Measurements from ENCODE around the gene SPG21.
A peak's percentile ranks its signal among the peaks of the same experiment; 100 is the strongest.

The SPG21 gene

DNA sequence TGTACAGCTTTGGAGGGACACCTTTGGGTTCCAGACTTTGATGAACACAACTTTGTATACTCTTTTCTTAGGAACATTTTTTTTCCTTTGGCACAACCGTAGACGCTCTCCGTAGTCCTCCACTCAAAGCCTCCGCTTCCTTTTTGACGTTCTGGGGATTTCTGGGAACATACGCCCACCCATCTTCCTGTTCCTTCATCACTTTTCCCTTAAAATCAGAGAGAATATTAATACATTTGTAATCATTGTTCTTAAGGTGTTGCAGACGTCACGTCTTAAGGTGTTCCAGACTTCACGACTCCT is 405 bp upstream of the SPG21 start:
- Histone ChIP-seq H3K4me3 (ENCODE audit: low read length) (peak overlapping the region; percentile 84), H3K23ac (ENCODE audit: low read length) (no peak overlapping the region), H3K27me3 (ENCODE audit: insufficient read depth, low read length, poor library complexity) (no peaks in the 10 kb centered on the region), H3K4me2 (ENCODE audit: low read length) (peak overlapping the region; percentile 93), H4K5ac (ENCODE audit: low read length) (peak overlapping the region; percentile 64), H2BK5ac (ENCODE audit: low read length) (no peak overlapping the region), H2BK15ac (replicated peaks; ENCODE audit: low read depth) (no peak overlapping the region), H2BK120ac (ENCODE audit: low read depth, low read length) (no peak overlapping the region), H3K4ac (ENCODE audit: low read depth, low read length) (no peak overlapping the region), H3K56ac (ENCODE audit: low read length) (peak overlapping the region; percentile 87), H4K8ac (ENCODE audit: low read depth, low read length) (no peak overlapping the region), H3K79me1 (ENCODE audit: low read length) (peaks cover 3% of the 10 kb centered on the region), H3K27ac (ENCODE audit: low read depth, low read length) (peak overlapping the region; percentile 23), H3K79me2 (ENCODE audit: control insufficient read depth, insufficient read depth, low read length) (peaks cover 2% of the 10 kb centered on the region), H3K9ac (ENCODE audit: low read length) (peak overlapping the region; percentile 76), H2AK5ac (ENCODE audit: low read length) (no peak overlapping the region), H3K36me3 (ENCODE audit: control insufficient read depth, insufficient read depth, low read length) (no peaks in the 10 kb centered on the region), H3K18ac (ENCODE audit: low read length) (no peak overlapping the region), H3K4me1 (ENCODE audit: control insufficient read depth, low read depth, low read length) (no peaks in the 10 kb centered on the region)
- no peak for DNase-seq
- WGBS (ENCODE audit: extremely low coverage, insufficient coverage, low lambda C conversion rate), result no CpG with 5 or more reads among the region's 9 CpGs

DNA sequence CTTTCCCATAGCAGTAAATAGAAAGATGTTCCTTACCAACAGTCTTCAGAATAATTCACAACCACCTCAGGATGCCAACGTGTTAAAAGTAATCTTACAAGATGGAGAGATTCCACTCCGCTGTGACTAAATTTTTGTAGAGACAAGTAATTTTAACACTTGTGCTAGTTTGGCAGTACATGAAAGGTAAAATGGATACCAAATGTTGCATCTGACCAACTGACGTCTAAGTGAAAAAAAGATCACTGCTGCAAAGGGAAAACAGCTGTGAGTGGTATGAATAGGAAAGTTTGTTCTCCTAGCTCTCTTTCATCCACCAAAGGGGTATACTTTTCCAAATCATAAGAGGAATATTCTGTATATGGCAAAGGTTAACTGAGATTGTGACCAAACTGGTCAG is 2.6 kb downstream of the SPG21 start:
- no peak for DNase-seq
- H3K9ac ChIP-seq (ENCODE audit: low read length), result no peak overlapping the region
- peaks cover 7% of the 10 kb centered on the region for H3K79me1 ChIP-seq (ENCODE audit: low read length)
- no peak overlapping the region for H3K4me2 ChIP-seq (ENCODE audit: low read length)
- no peak overlapping the region for H3K4ac ChIP-seq (ENCODE audit: low read depth, low read length)
- no peak overlapping the region for H3K4me3 ChIP-seq (ENCODE audit: low read length)
- H3K36me3 ChIP-seq (ENCODE audit: control insufficient read depth, insufficient read depth, low read length), result no peaks in the 10 kb centered on the region
- H3K4me1 ChIP-seq (ENCODE audit: control insufficient read depth, low read depth, low read length), result no peaks in the 10 kb centered on the region
- H3K27ac ChIP-seq (ENCODE audit: low read depth, low read length), result no peak overlapping the region
- H4K5ac ChIP-seq (ENCODE audit: low read length), result no peak overlapping the region
- H2BK120ac ChIP-seq (ENCODE audit: low read depth, low read length), result no peak overlapping the region
- H3K79me2 ChIP-seq (ENCODE audit: control insufficient read depth, insufficient read depth, low read length), result peaks cover 2% of the 10 kb centered on the region
- no CpG with 5 or more reads among the region's 3 CpGs for WGBS (ENCODE audit: extremely low coverage, insufficient coverage, low lambda C conversion rate)
- H3K27me3 ChIP-seq (ENCODE audit: insufficient read depth, low read length, poor library complexity), result no peaks in the 10 kb centered on the region
- no peak overlapping the region for H3K56ac ChIP-seq (ENCODE audit: low read length)
- no peak overlapping the region for H3K18ac ChIP-seq (ENCODE audit: low read length)
- no peak overlapping the region for H2BK15ac ChIP-seq (replicated peaks; ENCODE audit: low read depth)
- no peak overlapping the region for H3K23ac ChIP-seq (ENCODE audit: low read length)
- H4K8ac ChIP-seq (ENCODE audit: low read depth, low read length), result no peak overlapping the region
- H2BK5ac ChIP-seq (ENCODE audit: low read length), result no peak overlapping the region
- H2AK5ac ChIP-seq (ENCODE audit: low read length), result no peak overlapping the region

DNA sequence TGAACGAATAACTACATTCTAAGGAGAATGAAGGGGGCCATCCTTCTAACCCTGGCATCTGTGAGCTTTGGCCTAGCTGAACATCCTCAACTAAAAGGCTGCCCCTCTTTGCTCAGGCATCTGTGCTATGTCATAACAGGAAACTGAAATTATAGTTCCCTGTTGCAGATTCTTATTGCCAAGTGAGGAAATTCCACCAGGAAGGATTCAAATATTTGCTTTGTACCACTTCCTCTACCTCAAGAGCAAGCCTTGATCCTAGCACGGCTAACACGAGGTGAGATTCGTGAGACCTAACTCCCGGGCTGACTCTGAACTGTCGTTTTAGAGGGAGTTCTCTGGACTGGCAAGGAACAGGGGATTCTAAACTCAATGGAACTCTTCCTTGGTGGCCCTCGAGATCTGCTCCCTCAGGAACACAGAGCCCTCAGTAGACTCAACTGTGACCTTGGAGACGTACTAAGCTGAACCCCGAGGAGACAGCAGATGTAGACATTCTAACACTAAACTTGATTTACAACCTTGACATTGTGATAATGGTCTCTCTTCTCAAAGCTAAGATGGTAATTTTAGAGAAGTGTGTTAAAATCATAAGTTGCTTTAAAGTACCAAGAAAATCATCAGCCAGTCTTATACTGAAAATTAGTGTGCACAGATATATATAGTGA is 4.2 kb downstream of the SPG21 start:
- Histone ChIP-seq H2BK15ac (replicated peaks; ENCODE audit: low read depth) (no peak overlapping the region), H3K27me3 (ENCODE audit: insufficient read depth, low read length, poor library complexity) (no peaks in the 10 kb centered on the region), H4K8ac (ENCODE audit: low read depth, low read length) (no peak overlapping the region), H3K27ac (ENCODE audit: low read depth, low read length) (no peak overlapping the region), H3K4me3 (ENCODE audit: low read length) (no peak overlapping the region), H3K9ac (ENCODE audit: low read length) (no peak overlapping the region), H2BK120ac (ENCODE audit: low read depth, low read length) (no peak overlapping the region), H3K79me2 (ENCODE audit: control insufficient read depth, insufficient read depth, low read length) (peaks cover 2% of the 10 kb centered on the region), H3K4me2 (ENCODE audit: low read length) (no peak overlapping the region), H3K36me3 (ENCODE audit: control insufficient read depth, insufficient read depth, low read length) (no peaks in the 10 kb centered on the region), H3K56ac (ENCODE audit: low read length) (no peak overlapping the region), H2AK5ac (ENCODE audit: low read length) (no peak overlapping the region), H3K23ac (ENCODE audit: low read length) (no peak overlapping the region), H3K79me1 (ENCODE audit: low read length) (peaks cover 7% of the 10 kb centered on the region), H3K4ac (ENCODE audit: low read depth, low read length) (no peak overlapping the region), H3K18ac (ENCODE audit: low read length) (no peak overlapping the region), H3K4me1 (ENCODE audit: control insufficient read depth, low read depth, low read length) (no peaks in the 10 kb centered on the region), H2BK5ac (ENCODE audit: low read length) (no peak overlapping the region), H4K5ac (ENCODE audit: low read length) (no peak overlapping the region)
- no peak for DNase-seq
- no CpG with 5 or more reads among the region's 9 CpGs for WGBS (ENCODE audit: extremely low coverage, insufficient coverage, low lambda C conversion rate)

DNA sequence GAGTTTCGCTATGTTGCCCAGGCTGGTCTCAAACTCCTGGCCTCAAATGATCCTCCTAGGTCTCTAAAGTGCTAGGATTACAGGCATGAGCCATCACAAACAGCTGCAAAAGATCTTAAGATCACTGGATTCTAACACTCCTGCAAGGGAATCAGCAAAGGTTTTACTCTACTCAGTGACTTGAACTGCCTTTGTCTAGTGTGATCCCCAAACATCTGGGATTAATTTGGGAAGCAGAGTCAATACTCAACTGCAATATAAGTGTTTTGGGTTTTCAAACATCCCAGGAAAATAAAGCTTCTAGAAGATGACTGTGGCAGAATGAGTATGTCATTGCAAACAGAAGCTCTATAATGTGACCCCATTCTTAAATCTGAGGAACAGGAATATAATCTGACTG is 7.2 kb downstream of the SPG21 start:
- Histone ChIP-seq H3K23ac (ENCODE audit: low read length) (no peak overlapping the region), H4K5ac (ENCODE audit: low read length) (no peak overlapping the region), H3K79me2 (ENCODE audit: control insufficient read depth, insufficient read depth, low read length) (no peaks in the 10 kb centered on the region), H3K4ac (ENCODE audit: low read depth, low read length) (no peak overlapping the region), H2AK5ac (ENCODE audit: low read length) (no peak overlapping the region), H3K56ac (ENCODE audit: low read length) (no peak overlapping the region), H3K36me3 (ENCODE audit: control insufficient read depth, insufficient read depth, low read length) (no peaks in the 10 kb centered on the region), H3K4me3 (ENCODE audit: low read length) (no peak overlapping the region), H2BK15ac (replicated peaks; ENCODE audit: low read depth) (no peak overlapping the region), H3K18ac (ENCODE audit: low read length) (no peak overlapping the region), H4K8ac (ENCODE audit: low read depth, low read length) (no peak overlapping the region), H3K79me1 (ENCODE audit: low read length) (peaks cover 5% of the 10 kb centered on the region), H3K4me2 (ENCODE audit: low read length) (no peak overlapping the region), H2BK120ac (ENCODE audit: low read depth, low read length) (no peak overlapping the region), H3K27ac (ENCODE audit: low read depth, low read length) (no peak overlapping the region), H3K9ac (ENCODE audit: low read length) (no peak overlapping the region), H3K27me3 (ENCODE audit: insufficient read depth, low read length, poor library complexity) (no peaks in the 10 kb centered on the region), H2BK5ac (ENCODE audit: low read length) (no peak overlapping the region), H3K4me1 (ENCODE audit: control insufficient read depth, low read depth, low read length) (no peaks in the 10 kb centered on the region)
- no peak for DNase-seq
- WGBS (ENCODE audit: extremely low coverage, insufficient coverage, low lambda C conversion rate), result no CpG with 5 or more reads among the region's 1 CpG

DNA sequence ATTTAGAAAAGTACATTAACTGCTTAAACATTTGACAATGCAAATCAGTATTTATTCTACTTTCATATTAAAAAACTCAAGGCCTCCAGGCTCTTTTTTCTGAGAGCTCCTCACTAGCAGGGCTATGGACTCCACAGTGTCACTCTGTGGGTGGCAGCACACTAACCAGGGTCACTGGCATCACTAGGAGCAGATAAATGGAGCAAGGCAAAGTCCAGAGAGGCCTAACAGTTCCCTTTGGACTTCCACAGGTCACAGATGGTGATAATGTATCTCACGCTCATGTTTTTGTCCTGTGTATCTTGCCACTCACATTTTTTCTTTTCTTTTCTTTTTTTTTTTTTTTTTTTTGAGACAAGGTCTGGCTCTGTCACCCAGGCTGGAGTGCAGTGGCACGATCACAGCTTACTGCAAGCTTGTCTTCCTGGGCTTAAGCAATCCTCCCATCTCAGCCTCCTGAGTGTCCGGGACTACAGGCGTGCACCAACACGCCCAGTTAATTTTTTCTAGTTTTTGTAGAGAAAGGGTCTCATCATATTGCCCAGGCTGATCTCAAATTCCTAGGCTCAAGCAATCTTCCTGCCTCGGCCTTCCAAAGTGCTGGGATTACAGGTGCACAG is 7.8 kb downstream of the SPG21 start:
- Histone ChIP-seq H3K27ac (ENCODE audit: low read depth, low read length) (no peak overlapping the region), H4K5ac (ENCODE audit: low read length) (no peak overlapping the region), H2BK15ac (replicated peaks; ENCODE audit: low read depth) (no peak overlapping the region), H3K4me3 (ENCODE audit: low read length) (no peak overlapping the region), H3K4me1 (ENCODE audit: control insufficient read depth, low read depth, low read length) (no peaks in the 10 kb centered on the region), H3K18ac (ENCODE audit: low read length) (no peak overlapping the region), H3K36me3 (ENCODE audit: control insufficient read depth, insufficient read depth, low read length) (no peaks in the 10 kb centered on the region), H3K4ac (ENCODE audit: low read depth, low read length) (no peak overlapping the region), H3K27me3 (ENCODE audit: insufficient read depth, low read length, poor library complexity) (no peaks in the 10 kb centered on the region), H3K79me2 (ENCODE audit: control insufficient read depth, insufficient read depth, low read length) (no peaks in the 10 kb centered on the region), H3K23ac (ENCODE audit: low read length) (no peak overlapping the region), H2BK120ac (ENCODE audit: low read depth, low read length) (no peak overlapping the region), H2BK5ac (ENCODE audit: low read length) (no peak overlapping the region), H4K8ac (ENCODE audit: low read depth, low read length) (no peak overlapping the region), H2AK5ac (ENCODE audit: low read length) (no peak overlapping the region), H3K79me1 (ENCODE audit: low read length) (peaks cover 5% of the 10 kb centered on the region), H3K4me2 (ENCODE audit: low read length) (no peak overlapping the region), H3K56ac (ENCODE audit: low read length) (no peak overlapping the region), H3K9ac (ENCODE audit: low read length) (no peak overlapping the region)
- DNase-seq, result no peak
- WGBS (ENCODE audit: extremely low coverage, insufficient coverage, low lambda C conversion rate), result no CpG with 5 or more reads among the region's 6 CpGs

DNA sequence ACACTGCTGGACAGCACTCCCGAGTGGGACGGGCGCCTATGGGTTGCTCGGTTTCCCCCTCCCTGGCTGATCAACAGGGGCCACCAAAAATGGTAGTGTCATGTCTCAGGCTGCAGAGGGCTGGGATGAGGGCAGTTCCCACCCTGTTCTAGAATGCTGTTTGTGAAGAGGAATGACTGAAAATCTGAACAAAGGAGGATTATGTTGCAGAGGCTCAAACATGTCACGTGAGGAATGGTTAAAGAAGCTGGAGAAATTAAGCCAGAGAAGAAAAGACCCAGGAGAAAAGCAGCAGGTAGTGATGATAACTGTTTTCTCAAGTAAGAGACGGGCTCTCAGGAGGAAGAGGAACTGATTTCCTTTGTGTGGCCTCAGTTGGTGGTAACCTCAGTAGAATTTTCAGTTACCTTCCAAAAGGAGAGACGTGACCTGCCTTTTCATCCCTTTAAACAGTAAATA is 10.4 kb downstream of the SPG21 start:
- Histone ChIP-seq H2BK15ac (replicated peaks; ENCODE audit: low read depth) (no peak overlapping the region), H2AK5ac (ENCODE audit: low read length) (no peak overlapping the region), H3K4me2 (ENCODE audit: low read length) (no peak overlapping the region), H3K23ac (ENCODE audit: low read length) (no peak overlapping the region), H3K4me1 (ENCODE audit: control insufficient read depth, low read depth, low read length) (no peaks in the 10 kb centered on the region), H3K79me1 (ENCODE audit: low read length) (peaks cover 1% of the 10 kb centered on the region), H3K36me3 (ENCODE audit: control insufficient read depth, insufficient read depth, low read length) (no peaks in the 10 kb centered on the region), H3K4me3 (ENCODE audit: low read length) (no peak overlapping the region), H3K79me2 (ENCODE audit: control insufficient read depth, insufficient read depth, low read length) (no peaks in the 10 kb centered on the region), H2BK5ac (ENCODE audit: low read length) (no peak overlapping the region), H4K5ac (ENCODE audit: low read length) (no peak overlapping the region), H3K4ac (ENCODE audit: low read depth, low read length) (no peak overlapping the region), H3K18ac (ENCODE audit: low read length) (peak overlapping the region; percentile 69), H4K8ac (ENCODE audit: low read depth, low read length) (no peak overlapping the region), H3K27ac (ENCODE audit: low read depth, low read length) (peak overlapping the region; percentile 63), H3K27me3 (ENCODE audit: insufficient read depth, low read length, poor library complexity) (no peaks in the 10 kb centered on the region), H3K9ac (ENCODE audit: low read length) (no peak overlapping the region), H2BK120ac (ENCODE audit: low read depth, low read length) (no peak overlapping the region), H3K56ac (ENCODE audit: low read length) (no peak overlapping the region)
- WGBS (ENCODE audit: extremely low coverage, insufficient coverage, low lambda C conversion rate), result no CpG with 5 or more reads among the region's 7 CpGs
- peak; percentile 42 for DNase-seq

Data from mesendoderm (in vitro differentiated cells).